Glomerular visceral epithelial cell (primary cell): Measurements from ENCODE around the gene WDR38.

ENCODE experiments used
- DNase-seq: peaks from one replicate; pipeline ENCODE4 v3.0.0-alpha.2; 2016; ENCODE audit errors: extremely low spot score

WDR38 gene

GRCh38 chr9:124852829-124853531, at the start of gene WDR38:
Gene WDR38, plus strand, starts transcription at chr9:124853460. Its CDS starts 72 bp downstream, at chr9:124853532.
- peak; percentile 81 for DNase-seq

GRCh38 chr9:124803911-124804310, 49.3 kb upstream of the WDR38 start:
- no peak for DNase-seq

- DNase-seq, result no peak
Observed at GRCh38 chr9:124805186-124805585, 48.1 kb upstream of the WDR38 start.

- no peak for DNase-seq
Observed at GRCh38 chr9:124808246-124808956, 44.9 kb upstream of the WDR38 start.

GRCh38 chr9:124809211-124809610, 44.0 kb upstream of the WDR38 start:
- no peak for DNase-seq

GRCh38 chr9:124809741-124810500, 43.3 kb upstream of the WDR38 start:
- no peak for DNase-seq

GRCh38 chr9:124810663-124811355, 42.5 kb upstream of the WDR38 start:
- peak; percentile 96 for DNase-seq

GRCh38 chr9:124812441-124812876, 40.8 kb upstream of the WDR38 start:
- DNase-seq, result peak; percentile 100

GRCh38 chr9:124813041-124813440, 40.2 kb upstream of the WDR38 start:
- peak; percentile 20 for DNase-seq

GRCh38 chr9:124813501-124814163, 39.6 kb upstream of the WDR38 start:
- DNase-seq, result no peak

GRCh38 chr9:124814164-124814535, 39.1 kb upstream of the WDR38 start:
- DNase-seq, result no peak

- DNase-seq, result no peak
Observed at GRCh38 chr9:124815601-124816000, 37.7 kb upstream of the WDR38 start.

GRCh38 chr9:124818431-124819281, 34.6 kb upstream of the WDR38 start:
- DNase-seq, result peak; percentile 71

GRCh38 chr9:124820698-124821623, 32.3 kb upstream of the WDR38 start:
- DNase-seq, result no peak

GRCh38 chr9:124828489-124829333, 24.5 kb upstream of the WDR38 start:
- DNase-seq, result no peak

- DNase-seq, result no peak
Observed at GRCh38 chr9:124829334-124829669, 24.0 kb upstream of the WDR38 start.

- no peak for DNase-seq
Observed at GRCh38 chr9:124830593-124830992, 22.7 kb upstream of the WDR38 start.

- DNase-seq, result no peak
Observed at GRCh38 chr9:124831642-124832364, 21.5 kb upstream of the WDR38 start.
